Stimulated activated effector memory CD8-positive, alpha-beta T cell treated with anti-CD3 and anti-CD28 coated beads, Interleukin-12 subunit alpha, Interleukin-12 subunit beta, amount 100 ng/mL, for 72 hours (primary cell): Measurements from ENCODE around the gene PDE8B.

Source experiments
- ATAC-seq: fragments of 150-1000 bp; cut with Tn5 transposase; 2 replicates; pipeline ENCODE4 v1.10.0; 2021
- DNase-seq, 2 donors: peaks; one replicate each; pipeline ENCODE4 v3.0.0; 2021 to 2022; ENCODE audit warnings: low spot score in 2 of 2
- H3K27ac Mint-ChIP-seq: one replicate; pipeline ENCODE4 v1.8.0; 2022; ENCODE audit warnings: mild to moderate bottlenecking, mixed read lengths
- H3K36me3 Mint-ChIP-seq: one replicate; pipeline ENCODE4 v1.8.0; 2022; ENCODE audit warnings: mild to moderate bottlenecking, mixed read lengths
- H3K4me1 Mint-ChIP-seq: one replicate; pipeline ENCODE4 v1.8.0; 2022; ENCODE audit warnings: mixed read lengths
- H3K4me3 Mint-ChIP-seq: one replicate; pipeline ENCODE4 v1.8.0; 2022; ENCODE audit warnings: mild to moderate bottlenecking, mixed read lengths
- H3K9me3 Mint-ChIP-seq: one replicate; pipeline ENCODE4 v1.8.0; 2022; ENCODE audit warnings: mixed read lengths

Gene PDE8B

DNA sequence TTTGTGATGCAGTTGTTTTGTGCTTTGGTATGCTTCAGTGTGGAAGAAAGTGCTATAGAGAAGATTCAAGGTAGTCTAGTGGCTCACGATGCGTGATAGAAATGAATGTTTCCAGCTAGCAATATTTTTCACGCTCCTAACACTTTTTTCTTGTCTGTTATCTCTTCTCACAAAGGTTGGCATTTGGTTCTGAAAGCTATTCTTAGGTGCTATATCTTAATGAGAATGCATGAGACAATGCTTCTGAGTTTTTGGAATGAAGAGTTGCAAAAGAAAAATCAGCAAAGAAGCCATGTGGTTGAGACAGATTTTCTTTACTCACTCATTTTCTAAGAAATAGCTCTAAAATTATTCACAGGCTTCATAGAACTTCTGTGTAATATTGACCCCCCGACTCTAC lies 122.6 kb downstream of the PDE8B start:
- Mint-ChIP-seq H3K27ac (no peak overlapping the region), H3K9me3 (no peaks in the 10 kb centered on the region), H3K36me3 (no peaks in the 10 kb centered on the region), H3K4me3 (no peak overlapping the region), H3K4me1 (peaks cover 8% of the 10 kb centered on the region)
- ATAC-seq (no peak), DNase-seq (no peak)

DNA sequence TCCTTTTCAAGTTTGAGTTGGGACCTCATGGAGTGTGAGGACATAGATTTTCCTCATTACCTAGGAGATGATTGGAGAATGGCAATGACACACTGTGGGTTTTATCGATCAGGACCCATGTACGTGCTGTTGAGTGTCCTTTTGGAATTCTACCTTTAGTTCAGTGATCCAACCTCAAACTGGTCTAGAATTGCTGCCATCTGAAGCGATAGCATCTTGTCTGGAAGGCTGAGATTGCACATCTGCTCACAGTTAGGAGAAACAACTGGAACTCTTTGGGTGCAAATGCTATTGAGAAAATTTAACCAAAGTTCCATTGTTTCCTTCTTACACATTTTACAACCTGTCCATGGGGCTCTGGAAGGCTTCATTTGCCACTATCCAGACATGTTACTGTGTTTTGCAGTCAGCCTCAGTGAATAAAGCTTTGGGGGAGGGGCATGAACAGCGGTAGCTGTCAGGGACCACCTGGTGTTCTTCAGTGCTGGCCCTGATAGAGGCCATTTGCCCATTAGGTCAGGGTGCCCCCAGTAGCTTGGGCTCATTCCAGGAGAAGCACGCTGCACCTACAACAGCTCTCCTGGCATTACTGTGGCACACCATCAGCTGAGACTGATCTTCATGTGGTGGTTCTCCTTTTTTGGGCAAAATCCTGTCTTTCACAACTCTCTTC lies 123.1 kb downstream of the PDE8B start:
- Mint-ChIP-seq H3K4me1 (peaks cover 8% of the 10 kb centered on the region), H3K9me3 (no peaks in the 10 kb centered on the region), H3K27ac (no peak overlapping the region), H3K36me3 (no peaks in the 10 kb centered on the region), H3K4me3 (no peak overlapping the region)
- no peak for ATAC-seq
- DNase-seq = no peak

DNA sequence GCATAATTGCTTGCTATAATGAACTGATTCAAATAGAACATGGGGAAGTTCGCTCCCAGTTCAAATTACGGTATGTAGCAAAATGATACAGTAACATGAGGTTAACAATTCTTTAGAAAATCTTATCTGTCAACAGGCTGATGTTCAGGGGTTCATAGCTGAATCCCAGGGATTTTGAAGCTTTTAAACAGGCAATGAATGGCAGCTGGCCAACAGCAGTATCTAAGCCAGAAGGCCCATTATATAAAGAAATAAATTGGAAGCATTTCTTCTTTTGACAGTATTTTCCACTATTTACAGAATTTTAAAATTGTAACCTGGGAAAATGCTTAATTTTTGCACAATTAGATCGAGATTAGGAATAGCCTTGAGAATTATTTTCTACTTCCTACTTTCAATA lies 126.8 kb downstream of the PDE8B start:
- Mint-ChIP-seq H3K27ac (no peak overlapping the region), H3K36me3 (no peaks in the 10 kb centered on the region), H3K9me3 (no peaks in the 10 kb centered on the region), H3K4me1 (no peaks in the 10 kb centered on the region), H3K4me3 (no peak overlapping the region)
- DNase-seq (no peak), ATAC-seq (no peak)

DNA sequence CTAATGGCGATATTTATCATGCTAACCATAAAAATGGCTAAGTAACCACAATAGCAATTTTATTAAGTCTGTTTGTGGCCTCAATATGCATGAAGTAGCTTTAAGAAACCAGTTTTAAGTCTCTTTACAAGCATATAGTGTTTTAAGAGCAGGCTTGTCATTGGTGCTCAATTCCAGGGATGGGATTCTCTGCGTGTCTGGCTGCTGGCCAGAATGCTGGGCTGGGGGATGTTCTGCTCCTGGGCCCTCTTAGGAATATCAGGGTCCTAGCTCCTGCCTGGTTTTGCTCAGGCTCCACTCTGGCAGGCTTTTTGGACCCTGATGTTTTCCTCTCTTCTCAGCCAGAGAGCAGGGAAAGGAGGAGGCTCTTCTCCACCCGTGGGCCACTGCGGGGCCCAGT lies 127.2 kb downstream of the PDE8B start:
- H3K27ac Mint-ChIP-seq = no peak overlapping the region
- no peak for DNase-seq
- H3K36me3 Mint-ChIP-seq = no peaks in the 10 kb centered on the region
- ATAC-seq = no peak
- no peak overlapping the region for H3K4me3 Mint-ChIP-seq
- H3K9me3 Mint-ChIP-seq = no peaks in the 10 kb centered on the region
- H3K4me1 Mint-ChIP-seq = no peaks in the 10 kb centered on the region

DNA sequence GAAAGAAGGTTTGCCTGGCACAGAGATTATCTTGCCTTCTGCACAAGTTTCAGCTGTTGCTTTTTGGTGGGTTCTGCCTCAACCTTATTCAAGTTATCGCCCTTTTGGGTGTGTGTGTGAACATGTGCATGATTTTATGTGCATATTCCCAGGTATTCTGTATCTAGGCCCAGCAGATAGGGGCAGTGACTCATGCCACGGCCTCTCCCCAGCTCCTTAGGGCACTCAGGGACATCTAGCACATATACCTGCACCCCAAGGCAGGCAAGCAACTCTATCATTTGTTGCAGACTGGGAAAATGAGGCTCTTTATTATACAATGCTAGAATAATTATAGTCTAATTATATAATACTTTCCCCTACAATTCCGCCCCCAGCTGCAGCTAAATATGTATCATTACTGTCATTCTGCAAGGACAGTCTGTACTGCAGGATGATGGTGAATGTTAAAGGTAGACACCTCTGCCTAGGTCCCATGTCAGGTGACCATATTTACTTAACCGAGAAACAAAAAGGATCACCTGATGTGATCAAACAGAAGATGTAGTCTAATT lies 128.9 kb downstream of the PDE8B start:
- H3K4me3 Mint-ChIP-seq = no peak overlapping the region
- H3K9me3 Mint-ChIP-seq = no peaks in the 10 kb centered on the region
- H3K27ac Mint-ChIP-seq = no peak overlapping the region
- DNase-seq (no peak), ATAC-seq (no peak)
- no peaks in the 10 kb centered on the region for H3K36me3 Mint-ChIP-seq
- no peaks in the 10 kb centered on the region for H3K4me1 Mint-ChIP-seq

DNA sequence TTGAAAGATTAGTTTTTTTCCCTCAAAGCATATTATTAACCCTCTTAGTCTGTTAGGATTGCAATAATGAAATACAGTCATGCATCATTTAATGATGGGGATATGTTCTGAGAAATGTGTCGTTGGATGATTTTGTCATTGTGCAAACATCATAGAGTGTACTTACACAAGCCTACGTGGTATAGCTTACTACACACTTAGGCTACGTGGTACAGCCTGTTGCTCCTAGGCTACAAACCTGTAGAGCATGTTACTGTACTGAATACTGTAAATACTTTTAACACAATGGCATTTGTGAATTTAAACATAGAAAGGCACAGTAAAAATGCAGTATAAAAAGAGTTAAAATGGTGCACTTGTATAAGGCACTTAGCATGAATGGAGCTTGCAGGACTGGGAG lies 132.7 kb downstream of the PDE8B start:
- DNase-seq = no peak
- H3K27ac Mint-ChIP-seq = no peak overlapping the region
- no peak overlapping the region for H3K4me3 Mint-ChIP-seq
- H3K36me3 Mint-ChIP-seq = no peaks in the 10 kb centered on the region
- ATAC-seq = no peak
- H3K9me3 Mint-ChIP-seq = no peaks in the 10 kb centered on the region
- no peaks in the 10 kb centered on the region for H3K4me1 Mint-ChIP-seq

DNA sequence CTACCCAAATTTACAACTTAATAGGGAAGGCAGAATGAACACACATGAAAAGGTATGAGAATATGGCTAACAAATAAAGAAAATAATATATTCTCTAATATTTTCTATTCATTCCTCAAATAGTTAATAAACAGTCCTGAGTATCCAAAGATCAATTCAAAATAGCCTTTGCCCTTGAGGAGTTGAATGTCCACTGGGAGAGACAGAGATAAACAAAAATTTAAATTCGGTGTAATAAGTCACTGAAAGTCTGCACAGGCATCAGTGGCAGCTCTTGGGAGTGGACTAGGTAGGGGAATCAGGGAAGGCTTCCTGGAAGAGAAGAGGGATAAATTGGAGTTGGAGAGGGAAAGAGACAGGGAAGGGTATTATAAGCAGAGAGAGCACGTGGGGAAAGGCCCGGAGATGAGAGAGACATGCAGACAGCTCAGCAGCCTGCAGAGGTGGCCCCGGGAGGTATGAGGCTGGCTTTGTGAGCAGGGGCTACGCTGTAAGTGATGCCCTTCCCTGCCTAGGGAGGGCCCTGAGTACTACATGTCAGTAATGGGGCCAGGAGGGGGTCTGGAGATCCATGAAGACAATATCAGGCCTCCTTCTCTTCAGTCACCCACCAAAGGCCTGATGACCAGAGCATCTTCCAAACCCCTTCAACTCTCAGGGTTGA lies 137.1 kb downstream of the PDE8B start:
- Mint-ChIP-seq H3K36me3 (no peaks in the 10 kb centered on the region), H3K9me3 (no peaks in the 10 kb centered on the region), H3K4me1 (no peaks in the 10 kb centered on the region), H3K4me3 (no peak overlapping the region), H3K27ac (no peak overlapping the region)
- no peak for DNase-seq
- ATAC-seq = no peak

DNA sequence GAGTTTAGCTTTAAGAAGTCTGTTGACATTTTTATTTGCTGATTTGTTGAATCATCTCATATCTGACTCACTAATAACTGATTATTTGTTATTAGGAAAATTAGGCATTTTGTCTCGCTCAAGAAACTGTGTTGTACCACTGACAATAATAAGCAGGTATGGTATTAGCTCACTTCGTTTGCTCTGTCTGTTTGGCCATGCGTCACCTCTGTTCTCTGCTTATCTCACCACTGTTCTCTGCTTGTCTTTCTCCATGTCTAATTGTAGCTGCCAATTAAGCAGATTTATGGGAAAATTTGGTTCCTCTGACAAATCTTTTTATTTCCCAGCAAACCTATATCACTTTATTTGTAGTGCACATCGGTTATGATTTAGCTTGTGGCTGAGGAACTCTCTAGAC lies 142.8 kb downstream of the PDE8B start:
- Mint-ChIP-seq H3K4me3 (no peak overlapping the region), H3K9me3 (no peaks in the 10 kb centered on the region), H3K36me3 (no peaks in the 10 kb centered on the region), H3K4me1 (peaks cover 8% of the 10 kb centered on the region), H3K27ac (no peak overlapping the region)
- no peak for ATAC-seq
- DNase-seq = no peak

DNA sequence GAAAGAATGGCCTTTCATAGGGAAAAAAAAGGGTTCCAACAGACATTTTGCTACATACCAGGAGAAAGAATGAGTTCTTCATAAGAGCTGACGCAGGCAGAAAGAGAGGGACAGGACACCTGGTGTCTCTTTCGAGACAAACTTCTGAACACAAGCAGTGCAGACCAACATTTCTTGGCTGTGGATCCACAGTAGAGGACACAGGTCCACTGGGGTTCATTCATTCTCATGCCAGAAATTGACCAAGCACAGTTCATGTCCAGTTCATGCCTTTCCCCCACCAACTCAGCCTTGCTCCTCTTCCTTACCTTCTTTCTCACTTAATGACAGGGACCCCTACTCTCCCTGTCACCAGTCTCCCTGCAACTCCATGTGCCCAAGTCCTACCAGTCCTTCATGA lies 144.0 kb downstream of the PDE8B start:
- Mint-ChIP-seq H3K27ac (no peak overlapping the region), H3K9me3 (no peaks in the 10 kb centered on the region), H3K4me3 (no peak overlapping the region), H3K36me3 (no peaks in the 10 kb centered on the region), H3K4me1 (peaks cover 8% of the 10 kb centered on the region)
- no peak for ATAC-seq
- no peak for DNase-seq

DNA sequence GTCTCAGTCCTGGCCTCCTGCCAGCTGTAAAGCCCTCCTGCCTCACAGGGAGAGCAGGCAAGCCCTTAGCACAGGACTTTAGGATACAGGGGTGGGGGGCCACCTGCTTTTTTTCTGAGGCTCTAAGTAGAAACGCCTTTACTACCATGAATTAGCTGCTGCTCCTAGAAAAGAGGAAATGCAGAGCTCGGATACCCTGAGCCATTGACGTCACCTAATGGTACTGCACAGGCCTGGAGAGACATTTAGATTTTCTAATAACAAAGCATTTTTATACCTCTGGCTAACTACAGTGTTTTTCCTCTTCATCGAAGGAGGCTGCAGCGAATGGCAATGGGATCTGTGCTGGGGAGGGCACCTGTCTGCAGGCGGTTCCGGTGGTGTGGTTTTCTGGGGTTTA lies 144.6 kb downstream of the PDE8B start:
- H3K9me3 Mint-ChIP-seq = no peaks in the 10 kb centered on the region
- ATAC-seq = no peak
- no peak for DNase-seq
- H3K4me1 Mint-ChIP-seq = peaks cover 8% of the 10 kb centered on the region
- no peak overlapping the region for H3K4me3 Mint-ChIP-seq
- no peaks in the 10 kb centered on the region for H3K36me3 Mint-ChIP-seq
- no peak overlapping the region for H3K27ac Mint-ChIP-seq

DNA sequence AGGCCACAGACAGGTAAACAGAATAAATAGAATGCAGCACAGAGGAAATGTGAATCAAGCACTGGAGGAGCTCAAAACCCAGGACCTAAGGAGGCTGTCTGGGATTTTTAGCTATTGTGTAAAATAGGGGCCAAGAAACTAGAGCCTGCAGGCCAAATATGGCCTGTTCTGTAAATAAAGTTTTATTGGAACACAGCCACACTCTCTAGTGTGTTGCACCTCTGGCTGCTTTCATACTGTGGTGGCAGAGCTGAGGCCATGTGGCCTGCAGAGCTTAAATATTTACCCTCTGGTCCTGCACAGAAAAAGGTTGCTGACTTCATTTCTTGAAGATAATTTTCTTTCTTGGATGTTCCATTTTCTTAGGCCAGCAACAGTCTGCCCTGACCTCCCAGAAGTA lies 145.3 kb downstream of the PDE8B start:
- Mint-ChIP-seq H3K9me3 (no peaks in the 10 kb centered on the region), H3K36me3 (no peaks in the 10 kb centered on the region), H3K4me3 (no peak overlapping the region), H3K4me1 (peaks cover 8% of the 10 kb centered on the region), H3K27ac (no peak overlapping the region)
- no peak for ATAC-seq
- DNase-seq = no peak

DNA sequence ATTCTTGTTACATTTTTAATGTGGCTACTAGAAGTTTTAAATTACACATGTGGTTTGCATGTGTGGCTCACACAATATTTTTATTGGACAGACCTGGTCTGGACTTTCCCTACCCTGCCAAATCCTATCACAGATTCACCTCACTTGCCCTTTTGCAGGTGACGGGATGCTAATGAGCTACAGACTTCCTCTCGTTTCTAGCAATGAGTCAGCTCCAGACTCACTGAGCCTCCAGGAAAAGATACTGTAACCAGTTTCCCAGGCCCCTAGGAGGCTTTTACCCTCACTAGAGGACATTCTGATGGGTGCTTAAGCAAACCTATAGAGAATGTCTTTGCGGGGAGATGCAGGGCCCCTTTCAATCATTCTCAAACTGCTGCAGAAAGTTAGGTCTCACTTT lies 146.3 kb downstream of the PDE8B start:
- peaks cover 8% of the 10 kb centered on the region for H3K4me1 Mint-ChIP-seq
- H3K27ac Mint-ChIP-seq = no peak overlapping the region
- H3K4me3 Mint-ChIP-seq = no peak overlapping the region
- DNase-seq (no peak), ATAC-seq (peak; percentile 76)
- H3K36me3 Mint-ChIP-seq = no peaks in the 10 kb centered on the region
- no peaks in the 10 kb centered on the region for H3K9me3 Mint-ChIP-seq

DNA sequence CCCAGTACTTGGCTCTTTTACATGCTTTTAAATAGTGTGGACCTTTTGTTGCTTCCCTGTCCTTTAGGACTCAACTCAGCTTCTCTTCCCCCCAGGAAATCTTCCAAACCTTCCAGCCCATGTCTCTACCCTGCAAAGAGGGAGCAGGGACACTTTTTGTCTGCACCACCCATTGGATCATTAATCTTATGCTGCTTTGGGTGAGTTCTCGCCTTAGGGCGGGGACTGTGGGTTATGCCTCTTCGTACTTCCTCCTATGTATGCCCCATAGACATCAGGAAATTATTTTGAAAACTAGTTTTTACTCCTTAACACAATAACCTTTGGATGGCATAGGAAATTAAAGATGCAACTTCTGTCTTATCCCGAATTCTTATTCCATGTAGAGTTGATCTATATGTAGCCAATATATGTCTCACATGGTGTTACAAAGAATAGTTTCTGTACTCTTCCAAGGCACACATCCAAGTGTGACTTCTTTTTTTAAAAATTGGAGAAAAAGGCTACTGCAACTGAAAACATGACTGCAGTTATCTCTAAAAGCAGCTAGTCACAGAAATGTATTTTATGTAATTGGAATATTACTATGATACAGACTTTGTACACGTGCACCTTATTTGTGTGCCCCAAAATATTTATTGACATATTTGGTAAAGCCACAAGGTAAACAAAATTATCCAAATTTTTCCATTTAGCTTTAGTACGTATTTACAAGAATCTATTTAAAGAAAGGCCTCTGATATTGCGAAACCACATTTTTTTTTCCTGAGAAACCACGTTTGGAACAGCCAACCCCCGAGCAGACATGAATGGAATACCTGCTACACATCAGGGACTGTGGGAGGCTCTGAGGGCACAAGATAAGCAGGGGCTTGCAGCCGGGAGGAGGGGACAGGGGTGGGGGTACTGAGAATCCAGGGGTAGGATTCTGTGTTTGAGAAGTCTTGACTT lies 148.1 kb downstream of the PDE8B start:
- Mint-ChIP-seq H3K4me1 (peaks cover 8% of the 10 kb centered on the region), H3K27ac (no peak overlapping the region), H3K36me3 (no peaks in the 10 kb centered on the region), H3K4me3 (no peak overlapping the region), H3K9me3 (no peaks in the 10 kb centered on the region)
- DNase-seq = no peak
- ATAC-seq = no peak

DNA sequence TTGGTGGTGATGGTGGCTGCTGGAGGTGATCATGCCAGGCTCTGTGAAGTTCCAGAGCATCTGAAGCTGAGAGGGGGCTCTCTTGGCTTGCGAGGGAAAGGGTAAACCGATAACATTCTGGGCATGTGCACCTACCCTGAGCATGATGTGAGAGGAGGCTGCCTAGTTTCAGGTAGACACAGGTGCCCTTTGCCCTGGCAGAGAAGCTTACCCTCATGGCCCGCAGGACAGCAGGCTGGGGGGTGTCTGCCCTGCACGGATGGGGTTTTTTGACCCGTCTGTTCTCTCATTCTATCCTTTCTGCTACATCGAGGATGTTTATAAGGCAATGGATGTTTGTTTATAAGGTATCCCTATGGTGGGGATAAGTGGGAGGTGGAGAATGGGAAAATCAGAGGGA lies 148.8 kb downstream of the PDE8B start:
- H3K4me3 Mint-ChIP-seq = no peak overlapping the region

DNA sequence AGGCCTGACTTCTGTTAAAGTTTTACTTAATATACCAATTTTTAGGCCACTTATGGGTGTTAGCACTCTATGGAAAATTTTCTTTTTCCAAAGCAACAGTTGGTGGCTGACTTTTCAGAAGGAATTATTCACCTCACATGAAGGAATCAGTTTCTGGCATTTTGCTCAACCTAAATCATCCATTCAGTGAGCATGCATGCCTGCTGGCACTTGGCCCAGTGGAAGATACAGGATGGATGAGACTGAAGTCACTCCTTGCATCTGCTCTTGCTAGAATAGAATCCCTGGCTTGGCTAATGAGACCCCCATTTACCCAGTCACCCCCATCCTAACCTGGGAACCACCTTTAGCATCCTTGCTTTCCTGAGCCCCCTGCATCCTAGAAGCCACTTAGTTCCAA lies 149.9 kb downstream of the PDE8B start:
- no peak overlapping the region for H3K4me3 Mint-ChIP-seq
- H3K4me1 Mint-ChIP-seq = peaks cover 8% of the 10 kb centered on the region
- no peak for ATAC-seq
- no peak overlapping the region for H3K27ac Mint-ChIP-seq
- no peaks in the 10 kb centered on the region for H3K9me3 Mint-ChIP-seq
- H3K36me3 Mint-ChIP-seq = no peaks in the 10 kb centered on the region
- DNase-seq = no peak

More for the DNA sequence above, 148.8 kb downstream of the PDE8B start:
- Mint-ChIP-seq H3K9me3 (no peaks in the 10 kb centered on the region), H3K27ac (no peak overlapping the region), H3K36me3 (no peaks in the 10 kb centered on the region), H3K4me1 (peaks cover 8% of the 10 kb centered on the region)
- DNase-seq (no peak), ATAC-seq (no peak)
